Measurements from ENCODE around the gene XRN1.

The XRN1 gene

GRCh38 chr3:142285083-142285517, 162.7 kb downstream of the XRN1 start:
- H4K20me1 ChIP-seq (ENCODE audit: insufficient read depth) = no peaks in the 10 kb centered on the region
- H3K36me3 ChIP-seq (ENCODE audit: insufficient read depth) = no peaks in the 10 kb centered on the region; the same call in 1 of the 2 replicates
- no peak overlapping the region for H3K27ac ChIP-seq
- TF ChIP-seq CTCF (conservative IDR thresholded peaks at IDR 0.05; ENCODE audit: low read depth, low read length) = no peak
- no peak overlapping the region for H3K4me2 ChIP-seq
- no peak overlapping the region for H3K9ac ChIP-seq
- H2AFZ ChIP-seq (ENCODE audit: low read depth) = no peak overlapping the region
- peaks cover 4% of the 10 kb centered on the region for H3K4me1 ChIP-seq (ENCODE audit: low read depth, poor library complexity, severe bottlenecking)
- no peaks in the 10 kb centered on the region; the same call in 1 of the 2 replicates for H3K27me3 ChIP-seq (ENCODE audit: insufficient read depth, low read depth)
- H3K4me3 ChIP-seq (IDR thresholded peaks at IDR 0.05; ENCODE audit: insufficient read depth, low read depth, low read length) = no peak overlapping the region
- no peaks in the 10 kb centered on the region for H3K79me2 ChIP-seq (ENCODE audit: insufficient read depth, low read depth)

GRCh38 chr3:142282503-142282902, 165.3 kb downstream of the XRN1 start:
- no peak overlapping the region for H3K9ac ChIP-seq
- TF ChIP-seq CTCF (conservative IDR thresholded peaks at IDR 0.05; ENCODE audit: low read depth, low read length) = no peak
- no peak overlapping the region for H3K4me3 ChIP-seq (IDR thresholded peaks at IDR 0.05; ENCODE audit: insufficient read depth, low read depth, low read length)
- H3K79me2 ChIP-seq (ENCODE audit: insufficient read depth, low read depth) = no peaks in the 10 kb centered on the region
- no peaks in the 10 kb centered on the region; the same call in 1 of the 2 replicates for H3K36me3 ChIP-seq (ENCODE audit: insufficient read depth)
- H3K4me2 ChIP-seq = no peak overlapping the region
- H2AFZ ChIP-seq (ENCODE audit: low read depth) = no peak overlapping the region
- no peaks in the 10 kb centered on the region for H4K20me1 ChIP-seq (ENCODE audit: insufficient read depth)
- H3K4me1 ChIP-seq (ENCODE audit: low read depth, poor library complexity, severe bottlenecking) = peaks cover 12% of the 10 kb centered on the region
- H3K27ac ChIP-seq = no peak overlapping the region
- H3K27me3 ChIP-seq (ENCODE audit: insufficient read depth, low read depth) = no peaks in the 10 kb centered on the region

- H3K4me1 ChIP-seq (ENCODE audit: low read depth, poor library complexity, severe bottlenecking) = peaks cover 12% of the 10 kb centered on the region
- H3K4me2 ChIP-seq = no peak overlapping the region
- H3K79me2 ChIP-seq (ENCODE audit: insufficient read depth, low read depth) = no peaks in the 10 kb centered on the region
- no peaks in the 10 kb centered on the region; the same call in 1 of the 2 replicates for H3K36me3 ChIP-seq (ENCODE audit: insufficient read depth)
- H3K27ac ChIP-seq = no peak overlapping the region
- no peak overlapping the region for H3K4me3 ChIP-seq (IDR thresholded peaks at IDR 0.05; ENCODE audit: insufficient read depth, low read depth, low read length)
- no peak overlapping the region for H3K9ac ChIP-seq
- no peak overlapping the region for H2AFZ ChIP-seq (ENCODE audit: low read depth)
- TF ChIP-seq CTCF (conservative IDR thresholded peaks at IDR 0.05; ENCODE audit: low read depth, low read length) = no peak
- H3K27me3 ChIP-seq (ENCODE audit: insufficient read depth, low read depth) = no peaks in the 10 kb centered on the region
- H4K20me1 ChIP-seq (ENCODE audit: insufficient read depth) = no peaks in the 10 kb centered on the region
These were observed 166.4 kb downstream of the XRN1 start for GRCh38 chr3:142281474-142281873.

GRCh38 chr3:142279965-142280590, 167.8 kb downstream of the XRN1 start:
- peaks cover 12% of the 10 kb centered on the region for H3K4me1 ChIP-seq (ENCODE audit: low read depth, poor library complexity, severe bottlenecking)
- peak overlapping the region; percentile 20; the same call in 1 of the 2 replicates for H3K9ac ChIP-seq
- no peaks in the 10 kb centered on the region for H3K27me3 ChIP-seq (ENCODE audit: insufficient read depth, low read depth)
- H3K4me2 ChIP-seq = no peak overlapping the region
- no peak overlapping the region for H3K27ac ChIP-seq
- H2AFZ ChIP-seq (ENCODE audit: low read depth) = peak overlapping the region; percentile 84
- H3K79me2 ChIP-seq (ENCODE audit: insufficient read depth, low read depth) = no peaks in the 10 kb centered on the region
- no peaks in the 10 kb centered on the region; the same call in 1 of the 2 replicates for H3K36me3 ChIP-seq (ENCODE audit: insufficient read depth)
- peak; percentile 90 for TF ChIP-seq CTCF (conservative IDR thresholded peaks at IDR 0.05; ENCODE audit: low read depth, low read length)
- H3K4me3 ChIP-seq (IDR thresholded peaks at IDR 0.05; ENCODE audit: insufficient read depth, low read depth, low read length) = no peak overlapping the region
- H4K20me1 ChIP-seq (ENCODE audit: insufficient read depth) = no peaks in the 10 kb centered on the region

Measured in KMS-11 (cell line).